H1 (cell line): ENCODE measurements around the gene PDE4B. TPM values are rescaled to one million over a fixed set of nuclear protein-coding genes. Genes with fewer than 3 reads are reported as not detected.

Experiments used
- CTCF ChIA-PET: fragments of 300-600 bp; sonication (Branson Sonifier 250); formaldehyde crosslinking; loops from one replicate; lab custom pipeline; 2021; ENCODE audit not compliant: partially characterized antibody; lab: Charles Lee
- POLR2A ChIA-PET: fragments of 300-600 bp; sonication (Branson Sonifier 250); formaldehyde crosslinking; loops from one replicate; lab custom pipeline; 2021; ENCODE audit warnings: inconsistent platforms; ENCODE audit not compliant: partially characterized antibody; lab: Charles Lee
- DNase-seq, 2 experiments: peaks; one replicate each; pipeline versions ENCODE4 v3.0.0 to v3.0.0-alpha.2; 2010 to 2022; ENCODE audit warnings: low spot score in 2 of 2, low read depth in 1 of 2, mixed read lengths in 1 of 2
- FAIRE-seq: peaks from 2 replicates; lab custom pipeline; 2011; peaks lifted over from hg19 to GRCh38; lab: Jason Lieb, UNC
- H2AFZ ChIP-seq: 2 replicates; pipeline ENCODE4 v1.8.1; 2012; ENCODE audit warnings: low read length, inconsistent platforms
- H2AK5ac ChIP-seq: 2 replicates; pipeline ENCODE4 v1.6.1; 2013; ENCODE audit warnings: low read depth, low read length
- H2BK120ac ChIP-seq: replicated peaks from 2 replicates; pipeline ENCODE3; 2013; ENCODE audit warnings: low read depth, low read length, inconsistent platforms
- H2BK12ac ChIP-seq: 2 replicates; pipeline ENCODE4 v1.6.1; 2013; ENCODE audit warnings: low read depth, low read length
- H2BK15ac ChIP-seq: 2 replicates; pipeline ENCODE4 v1.6.1; 2013; ENCODE audit warnings: low read length
- H2BK20ac ChIP-seq: 2 replicates; pipeline ENCODE4 v1.6.1; 2013; ENCODE audit warnings: low read length
- H2BK5ac ChIP-seq: 2 replicates; pipeline ENCODE4 v1.6.1; 2013; ENCODE audit warnings: low read depth, low read length
- H3K14ac ChIP-seq: 2 replicates; pipeline ENCODE4 v1.6.1; 2013; ENCODE audit warnings: inconsistent platforms; ENCODE audit not compliant: insufficient read length
- H3K18ac ChIP-seq: 2 replicates; pipeline ENCODE4 v1.6.1; 2013; ENCODE audit warnings: low read length; ENCODE audit errors: extremely low read depth
- H3K23ac ChIP-seq: 2 replicates; pipeline ENCODE4 v1.6.1; 2013; ENCODE audit warnings: inconsistent platforms; ENCODE audit not compliant: insufficient read length
- H3K23me2 ChIP-seq: 2 replicates; pipeline ENCODE4 v1.6.1; 2013; ENCODE audit warnings: low read depth, low read length
- H3K27ac ChIP-seq: 2 replicates; pipeline ENCODE4 v1.6.1; 2011; ENCODE audit warnings: low read depth, low read length, inconsistent platforms
- H3K27me3 ChIP-seq, 4 experiments: replicated peaks in 1 of 4; 1 replicate in 1 of 4; 2 replicates in 3 of 4; pipeline versions ENCODE4 v1.6.1 to v1.8.1; 2011 to 2013; ENCODE audit warnings: low read length in 3 of 4, mild to moderate bottlenecking in 3 of 4, inconsistent platforms in 2 of 4, mixed read lengths in 2 of 4, moderate library complexity in 1 of 4; ENCODE audit not compliant: control insufficient read depth in 3 of 4, insufficient read depth in 3 of 4; ENCODE audit errors: extremely low read depth in 1 of 4
- H3K36me3 ChIP-seq, 4 experiments: 2 replicates each; pipeline versions ENCODE4 v1.6.1 to v1.8.1; 2011 to 2013; ENCODE audit warnings: mild to moderate bottlenecking in 4 of 4, low read length in 3 of 4, moderate library complexity in 2 of 4, control low read depth in 1 of 4, inconsistent platforms in 1 of 4; ENCODE audit not compliant: insufficient read depth in 4 of 4, control insufficient read depth in 2 of 4
- H3K4ac ChIP-seq: replicated peaks from 2 replicates; pipeline ENCODE3; 2013; ENCODE audit warnings: low read length, low read depth, mixed read lengths, inconsistent platforms; ENCODE audit not compliant: insufficient read length
- H3K4me1 ChIP-seq, 4 experiments: replicated peaks in 1 of 4; 1 replicate in 1 of 4; 2 replicates in 3 of 4; pipeline versions ENCODE4 v1.6.1 to v1.8.1; 2011 to 2013; ENCODE audit warnings: low read length in 3 of 4, inconsistent platforms in 2 of 4, mixed read lengths in 1 of 4; ENCODE audit not compliant: insufficient read depth in 4 of 4, control insufficient read depth in 3 of 4
- H3K4me2 ChIP-seq, 2 experiments: 2 replicates each; pipeline versions ENCODE4 v1.6.1 to v1.8.1; 2011 to 2013; ENCODE audit warnings: low read depth in 2 of 2, low read length in 2 of 2, control low read depth in 1 of 2, inconsistent platforms in 1 of 2, mild to moderate bottlenecking in 1 of 2; ENCODE audit not compliant: insufficient read depth in 1 of 2
- H3K4me3 ChIP-seq, 4 experiments: fragments of 200-600, 300-600 bp in 1 of 4; sonication (generic), shearing (Covaris generic), sonication (Bioruptor Twin) in 1 of 4; 2 replicates each; pipeline versions ENCODE4 v1.5.1 to v1.8.1; 2011 to 2016; ENCODE audit warnings: low read length in 4 of 4, low read depth in 3 of 4, control low read depth in 2 of 4, inconsistent platforms in 2 of 4, mild to moderate bottlenecking in 2 of 4, mixed read lengths in 1 of 4, moderate library complexity in 1 of 4; ENCODE audit not compliant: insufficient read depth in 2 of 4; ENCODE audit errors: extremely low read depth in 1 of 4
- H3K56ac ChIP-seq: replicated peaks from 2 replicates; pipeline ENCODE3; 2013; ENCODE audit warnings: low read depth, mild to moderate bottlenecking, mixed read lengths, low read length, inconsistent platforms; ENCODE audit not compliant: insufficient read length
- H3K79me1 ChIP-seq: 2 replicates; pipeline ENCODE4 v1.6.1; 2013; ENCODE audit warnings: low read depth, low read length, control low read depth
- H3K79me2 ChIP-seq, 2 experiments: 2 replicates each; pipeline versions ENCODE4 v1.6.1 to v1.8.1; 2012 to 2013; ENCODE audit warnings: low read length in 2 of 2, mild to moderate bottlenecking in 2 of 2, inconsistent platforms in 1 of 2; ENCODE audit not compliant: insufficient read depth in 2 of 2, control insufficient read depth in 1 of 2
- H3K9ac ChIP-seq, 4 experiments: replicated peaks in 1 of 4; 1 replicate in 1 of 4; 2 replicates in 3 of 4; pipeline versions ENCODE4 v1.6.1 to v1.8.1; 2011 to 2013; ENCODE audit warnings: low read depth in 3 of 4, low read length in 3 of 4, control low read depth in 2 of 4, mild to moderate bottlenecking in 2 of 4, moderate library complexity in 2 of 4, inconsistent platforms in 1 of 4; ENCODE audit errors: extremely low read depth in 1 of 4
- H3K9me3 ChIP-seq, 2 experiments: 2 replicates each; pipeline versions ENCODE4 v1.6.1 to v1.8.1; 2012 to 2013; ENCODE audit warnings: mild to moderate bottlenecking in 2 of 2, moderate library complexity in 2 of 2, control low read depth in 1 of 2, inconsistent platforms in 1 of 2, low read depth in 1 of 2, low read length in 1 of 2, mixed read lengths in 1 of 2; ENCODE audit not compliant: insufficient read depth in 2 of 2
- H4K20me1 ChIP-seq, 2 experiments: replicated peaks in 1 of 2; 2 replicates each; pipeline versions ENCODE3 to v1.8.1; 2011 to 2013; ENCODE audit warnings: inconsistent platforms in 2 of 2, low read length in 2 of 2, mild to moderate bottlenecking in 1 of 2; ENCODE audit not compliant: insufficient read depth in 2 of 2, control insufficient read depth in 1 of 2
- H4K5ac ChIP-seq: 2 replicates; pipeline ENCODE4 v1.6.1; 2013; ENCODE audit warnings: low read length, low read depth, mixed read lengths, inconsistent platforms; ENCODE audit not compliant: insufficient read length
- H4K8ac ChIP-seq: 2 replicates; pipeline ENCODE4 v1.8.0; 2013; ENCODE audit warnings: mild to moderate bottlenecking, moderate library complexity, low read length, inconsistent platforms; ENCODE audit not compliant: insufficient read depth; ENCODE audit errors: extremely low read depth
- H4K91ac ChIP-seq: replicated peaks from 2 replicates; pipeline ENCODE3; 2013; ENCODE audit warnings: low read length, mixed read lengths, inconsistent platforms; ENCODE audit not compliant: insufficient read length
- BCL11A ChIP-seq, 2 experiments: IDR thresholded peaks; one replicate each; pipeline ENCODE4 v1.6.1; 2011; ENCODE audit warnings: low read depth in 2 of 2, low read length in 2 of 2, mild to moderate bottlenecking in 2 of 2
- BRCA1 ChIP-seq: IDR thresholded peaks from 2 replicates; pipeline ENCODE4 v1.6.1; 2012; ENCODE audit warnings: low read depth, low read length, improper control_type of control experiment
- HDAC2 ChIP-seq, 2 experiments: fragments of 300-600 bp in 1 of 2; sonication (generic) in 1 of 2; IDR thresholded peaks; 2 replicates each; pipeline ENCODE4 v1.6.1; 2011 to 2012; ENCODE audit warnings: low read depth in 2 of 2, low read length in 2 of 2, mild to moderate bottlenecking in 2 of 2, moderate library complexity in 2 of 2, borderline replicate concordance in 1 of 2, inconsistent platforms in 1 of 2
- KDM1A ChIP-seq: fragments of 200-600, 300-600 bp; sonication (generic); IDR thresholded peaks from 2 replicates; pipeline ENCODE4 v1.7.1; 2016; ENCODE audit warnings: mild to moderate bottlenecking, low read length, borderline replicate concordance
- NRF1 ChIP-seq: IDR thresholded peaks from 2 replicates; pipeline ENCODE4 v1.6.1; 2011; ENCODE audit warnings: mild to moderate bottlenecking, low read depth, low read length, improper control_type of control experiment
- SAP30 ChIP-seq: fragments of 300-600 bp; sonication (generic); IDR thresholded peaks from 2 replicates; pipeline ENCODE4 v1.7.1; 2012; ENCODE audit warnings: low read length, moderate library complexity, mild to moderate bottlenecking, inconsistent platforms; ENCODE audit not compliant: insufficient read depth, insufficient replicate concordance
- SP1 ChIP-seq: IDR thresholded peaks from 2 replicates; pipeline ENCODE4 v1.6.1; 2011; ENCODE audit warnings: low read depth, low read length
- ZNF274 ChIP-seq: IDR thresholded peaks from 2 replicates; pipeline ENCODE4 v1.7.0; 2012; ENCODE audit warnings: low read length, borderline replicate concordance; ENCODE audit errors: extremely low read depth
- WGBS, 2 experiments: shearing (Covaris generic) in 1 of 2; methylation state at CpG; one replicate each; pipeline versions ENCODE4 v1.1.6 to v1.1.7; 2013 to 2015; ENCODE audit warnings: low lambda C conversion rate in 2 of 2, mixed read lengths in 2 of 2, inconsistent platforms in 1 of 2, low coverage in 1 of 2, missing lambda C conversion rate in 1 of 2; ENCODE audit not compliant: insufficient replicate concordance in 2 of 2, insufficient coverage in 1 of 2, insufficient read length in 1 of 2; ENCODE audit errors: extremely low coverage in 1 of 2, missing lambda C conversion rate in 1 of 2; 5-methylcytosine and 5-hydroxymethylcytosine counted together
- polyA plus RNA-seq, 7 experiments: library from polyadenylated mRNA; depleted of rRNA in 3 of 7; stranded (reverse) in 5 of 7; unstranded in 2 of 7; fragments of >200 nt in 5 of 7; fragments of 200-250 nt in 2 of 7; gene quantifications; 1 replicate in 5 of 7; 2 replicates in 1 of 7; 4 replicates in 1 of 7; pipeline versions ENCODE4 v1.2.1 to v1.2.3, GENCODE V29; 2011 to 2013; ENCODE audit warnings: missing spikeins in 2 of 7, mixed read lengths in 2 of 7
- total RNA-seq: library from RNA; stranded (reverse); fragmentation: NEBNext Ultra II Directional; extraction: Animal tissue kit (Norgen Biotek cat#: 25700); gene quantifications from 2 replicates; pipeline ENCODE4 v1.2.1, GENCODE V29; 2021
- TF ChIP-seq, protein P1 (sequence below), 3 experiments: IDR thresholded peaks; 1 replicate in 2 of 3; 2 replicates in 1 of 3; pipeline versions ENCODE4 v1.5.1 to v1.6.1; 2011; ENCODE audit warnings: low read length in 3 of 3, mild to moderate bottlenecking in 3 of 3, inconsistent platforms in 2 of 3, low read depth in 1 of 3, moderate library complexity in 1 of 3; ENCODE audit not compliant: insufficient read depth in 1 of 3; ENCODE audit errors: control extremely low read depth in 1 of 3

Gene PDE4B
- total and polyA plus RNA-seq, 2 of the 8 experiments (the other 6 are each of a cell fraction or from before 2014, with no cell fraction given): 5.0 to 15.1 TPM

DNA sequence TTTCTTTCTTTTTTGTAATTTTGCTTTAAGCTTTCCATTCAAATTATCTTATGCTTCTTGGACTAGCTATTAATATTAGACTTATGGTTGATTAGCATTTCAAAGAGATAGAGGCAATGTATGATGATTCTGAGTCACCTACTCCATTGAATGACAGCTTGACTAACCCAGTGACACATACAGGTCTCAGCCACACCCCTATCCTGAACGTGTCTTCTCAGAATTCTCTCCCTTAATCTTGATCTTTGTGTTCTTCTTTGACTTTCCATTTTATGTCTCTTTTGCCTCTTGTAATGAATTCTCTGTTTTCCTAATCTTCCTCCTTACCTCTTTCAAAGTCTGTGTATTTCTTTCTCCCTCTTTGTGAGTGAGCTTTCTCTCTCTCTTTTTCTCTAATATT, 241.1 kb downstream of the PDE4B start:
- Histone ChIP-seq H2BK15ac (no peak overlapping the region), H4K8ac (no peak overlapping the region), H3K79me1 (no peaks in the 10 kb centered on the region), H3K27ac (no peak overlapping the region), H4K91ac (no peak overlapping the region), H4K5ac (no peak overlapping the region), H3K18ac (no peak overlapping the region), H3K9me3 (no peaks in the 10 kb centered on the region), H2BK120ac (no peak overlapping the region), H3K56ac (no peak overlapping the region), H3K4me1 (no peaks in the 10 kb centered on the region), H3K79me2 (no peaks in the 10 kb centered on the region), H3K27me3 (no peaks in the 10 kb centered on the region), H3K36me3 (no peaks in the 10 kb centered on the region), H3K9ac (no peak overlapping the region), H2BK12ac (no peak overlapping the region), H2BK20ac (no peak overlapping the region), H3K14ac (no peak overlapping the region), H2AK5ac (no peak overlapping the region), H3K4me2 (no peak overlapping the region), H3K4me3 (no peak overlapping the region), H4K20me1 (no peaks in the 10 kb centered on the region), H2BK5ac (no peak overlapping the region), H2AFZ (no peak overlapping the region), H3K23ac (no peak overlapping the region), H3K23me2 (no peaks in the 10 kb centered on the region), H3K4ac (no peak overlapping the region)
- FAIRE-seq (no peak), DNase-seq (no peak)
- TF ChIP-seq BCL11A (IDR thresholded peaks at IDR 0.05; ENCODE audit: low read depth in 2 of 2, low read length in 2 of 2) (no peak), HDAC2 (IDR thresholded peaks at IDR 0.05; ENCODE audit: borderline replicate concordance in 1 of 2, low read depth in 2 of 2, low read length in 2 of 2) (no peak), SP1 (no peak), SAP30 (no peak), BRCA1 (no peak), ZNF274 (no peak), KDM1A (no peak), NRF1 (no peak)
- TF ChIP-seq, protein P1, sequence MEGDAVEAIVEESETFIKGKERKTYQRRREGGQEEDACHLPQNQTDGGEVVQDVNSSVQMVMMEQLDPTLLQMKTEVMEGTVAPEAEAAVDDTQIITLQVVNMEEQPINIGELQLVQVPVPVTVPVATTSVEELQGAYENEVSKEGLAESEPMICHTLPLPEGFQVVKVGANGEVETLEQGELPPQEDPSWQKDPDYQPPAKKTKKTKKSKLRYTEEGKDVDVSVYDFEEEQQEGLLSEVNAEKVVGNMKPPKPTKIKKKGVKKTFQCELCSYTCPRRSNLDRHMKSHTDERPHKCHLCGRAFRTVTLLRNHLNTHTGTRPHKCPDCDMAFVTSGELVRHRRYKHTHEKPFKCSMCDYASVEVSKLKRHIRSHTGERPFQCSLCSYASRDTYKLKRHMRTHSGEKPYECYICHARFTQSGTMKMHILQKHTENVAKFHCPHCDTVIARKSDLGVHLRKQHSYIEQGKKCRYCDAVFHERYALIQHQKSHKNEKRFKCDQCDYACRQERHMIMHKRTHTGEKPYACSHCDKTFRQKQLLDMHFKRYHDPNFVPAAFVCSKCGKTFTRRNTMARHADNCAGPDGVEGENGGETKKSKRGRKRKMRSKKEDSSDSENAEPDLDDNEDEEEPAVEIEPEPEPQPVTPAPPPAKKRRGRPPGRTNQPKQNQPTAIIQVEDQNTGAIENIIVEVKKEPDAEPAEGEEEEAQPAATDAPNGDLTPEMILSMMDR (IDR thresholded peaks at IDR 0.05; ENCODE audit: control extremely low read depth in 1 of 3, insufficient read depth in 1 of 3, low read depth in 1 of 3, low read length in 3 of 3): no peak
- ChIA-PET CTCF (interaction anchor here (0.6 to 1.0 kb wide), 2 partner anchors 74 to 551 kb away, joined by 3 to 4 read pairs; no protein-coding TSS in a partner anchor), POLR2A (no interaction called here)
- 50% methylated on average over 1 of the region's 1 CpG; no CpG with 5 or more reads in 1 of the 2 experiments for WGBS, 2 experiments
